ENCODE measurements around the gene TECPR2. TPM values are rescaled to one million over a fixed set of nuclear protein-coding genes. Genes with fewer than 3 reads are reported as not detected.

TECPR2 gene
- total and polyA plus RNA-seq, 2 donors: 7.6 to 8.3 TPM

- WGBS: 18% methylated on average over 105 of the region's 110 CpGs
- Histone ChIP-seq H3K27me3 (ENCODE audit: control insufficient read depth in 2 of 2, insufficient read depth in 1 of 2, low read length in 1 of 2) (peaks cover 6 to 31% of the 10 kb centered on the region in 2 donors), H3K27ac (ENCODE audit: low read depth in 1 of 2, low read length in 1 of 2) (peak overlapping the region in 1 of 2 donors; percentile 37), H3K4me3 (ENCODE audit: low read length in 2 of 2) (peak overlapping the region in 1 of 2 donors; percentile 67), H3K36me3 (ENCODE audit: control insufficient read depth in 2 of 2, insufficient read depth in 2 of 2, low read length in 1 of 2) (no peaks in the 10 kb centered on the region), H3K9me3 (ENCODE audit: control insufficient read depth in 2 of 2, insufficient read depth in 1 of 2, low read length in 1 of 2) (peaks cover 0 to 4% of the 10 kb centered on the region in 2 donors), H3K4me1 (ENCODE audit: control insufficient read depth in 2 of 2, insufficient read depth in 2 of 2, low read length in 2 of 2) (peaks cover 13 to 15% of the 10 kb centered on the region in 2 donors)
- peak in 1 of 9 donors; percentile 7 for DNase-seq (ENCODE audit: low read depth in 6 of 9, low spot score in 9 of 9)
Measured at GRCh38 chr14:102508774-102509745, 146.3 kb downstream of the TECPR2 start.

- Histone ChIP-seq H3K27me3 (ENCODE audit: control insufficient read depth in 2 of 2, insufficient read depth in 1 of 2, low read length in 1 of 2) (peaks cover 6 to 39% of the 10 kb centered on the region in 2 donors), H3K27ac (ENCODE audit: low read depth in 1 of 2, low read length in 1 of 2) (peak within 1 kb of the TSS in 1 of 2 donors; percentile 37), H3K9me3 (ENCODE audit: control insufficient read depth in 2 of 2, insufficient read depth in 1 of 2, low read length in 1 of 2) (peaks cover 0 to 4% of the 10 kb centered on the region in 2 donors), H3K4me1 (ENCODE audit: control insufficient read depth in 2 of 2, insufficient read depth in 2 of 2, low read length in 2 of 2) (peaks cover 13 to 15% of the 10 kb centered on the region in 2 donors), H3K4me3 (ENCODE audit: low read length in 2 of 2) (peak within 1 kb of the TSS; percentile 57 to 67), H3K36me3 (ENCODE audit: control insufficient read depth in 2 of 2, insufficient read depth in 2 of 2, low read length in 1 of 2) (no peaks in the 10 kb centered on the region)
- DNase-seq (ENCODE audit: low read depth in 6 of 9, low spot score in 9 of 9): peak in 7 of 9 donors; percentile 43 to 77 (median 52)
- WGBS: under 1% methylated on average over 91 of the region's 91 CpGs
Measured at GRCh38 chr14:102509746-102510615, 147.2 kb downstream of the TECPR2 start, which contains the start of gene ANKRD9. TSS of gene ANKRD9 (minus strand) at chr14:102509776. CDS start at chr14:102507889, 1,887 bp downstream.

GRCh38 chr14:102510616-102511520, 148.1 kb downstream of the TECPR2 start:
- 59% methylated on average over 19 of the region's 19 CpGs for WGBS
- peak in 1 of 9 donors; percentile 41 for DNase-seq (ENCODE audit: low read depth in 6 of 9, low spot score in 9 of 9)
- peaks cover 0 to 4% of the 10 kb centered on the region in 2 donors for H3K9me3 ChIP-seq (ENCODE audit: control insufficient read depth in 2 of 2, insufficient read depth in 1 of 2, low read length in 1 of 2)
- H3K4me1 ChIP-seq (ENCODE audit: control insufficient read depth in 2 of 2, insufficient read depth in 2 of 2, low read length in 2 of 2): peaks cover 13 to 15% of the 10 kb centered on the region in 2 donors
- H3K36me3 ChIP-seq (ENCODE audit: control insufficient read depth in 2 of 2, insufficient read depth in 2 of 2, low read length in 1 of 2): no peaks in the 10 kb centered on the region
- peak overlapping the region; percentile 57 to 67 for H3K4me3 ChIP-seq (ENCODE audit: low read length in 2 of 2)
- peaks cover 6 to 41% of the 10 kb centered on the region in 2 donors for H3K27me3 ChIP-seq (ENCODE audit: control insufficient read depth in 2 of 2, insufficient read depth in 1 of 2, low read length in 1 of 2)
- no peak overlapping the region for H3K27ac ChIP-seq (ENCODE audit: low read depth in 1 of 2, low read length in 1 of 2)

GRCh38 chr14:102511538-102511937, 148.8 kb downstream of the TECPR2 start:
- peaks cover 6 to 45% of the 10 kb centered on the region in 2 donors for H3K27me3 ChIP-seq (ENCODE audit: control insufficient read depth in 2 of 2, insufficient read depth in 1 of 2, low read length in 1 of 2)
- no peaks in the 10 kb centered on the region for H3K36me3 ChIP-seq (ENCODE audit: control insufficient read depth in 2 of 2, insufficient read depth in 2 of 2, low read length in 1 of 2)
- peaks cover 0 to 4% of the 10 kb centered on the region in 2 donors for H3K9me3 ChIP-seq (ENCODE audit: control insufficient read depth in 2 of 2, insufficient read depth in 1 of 2, low read length in 1 of 2)
- H3K4me3 ChIP-seq (ENCODE audit: low read length in 2 of 2): no peak overlapping the region
- H3K27ac ChIP-seq (ENCODE audit: low read depth in 1 of 2, low read length in 1 of 2): no peak overlapping the region
- peaks cover 15 to 18% of the 10 kb centered on the region in 2 donors for H3K4me1 ChIP-seq (ENCODE audit: control insufficient read depth in 2 of 2, insufficient read depth in 2 of 2, low read length in 2 of 2)
- WGBS: 98% methylated on average over 5 of the region's 5 CpGs
- no peak for DNase-seq (ENCODE audit: low read depth in 6 of 9, low spot score in 9 of 9)

- Histone ChIP-seq H3K9me3 (ENCODE audit: control insufficient read depth in 2 of 2, insufficient read depth in 1 of 2, low read length in 1 of 2) (peaks cover 0 to 5% of the 10 kb centered on the region in 2 donors), H3K4me1 (ENCODE audit: control insufficient read depth in 2 of 2, insufficient read depth in 2 of 2, low read length in 2 of 2) (peaks cover 16 to 25% of the 10 kb centered on the region in 2 donors), H3K27ac (ENCODE audit: low read depth in 1 of 2, low read length in 1 of 2) (no peak overlapping the region), H3K27me3 (ENCODE audit: control insufficient read depth in 2 of 2, insufficient read depth in 1 of 2, low read length in 1 of 2) (peaks cover 8 to 54% of the 10 kb centered on the region in 2 donors), H3K36me3 (ENCODE audit: control insufficient read depth in 2 of 2, insufficient read depth in 2 of 2, low read length in 1 of 2) (no peaks in the 10 kb centered on the region), H3K4me3 (ENCODE audit: low read length in 2 of 2) (no peak overlapping the region)
- WGBS: 92% methylated on average over 11 of the region's 11 CpGs
- no peak for DNase-seq (ENCODE audit: low read depth in 6 of 9, low spot score in 9 of 9)
Measured at GRCh38 chr14:102512793-102513300, 150.1 kb downstream of the TECPR2 start.

- Histone ChIP-seq H3K4me1 (ENCODE audit: control insufficient read depth in 2 of 2, insufficient read depth in 2 of 2, low read length in 2 of 2) (peaks cover 16 to 23% of the 10 kb centered on the region in 2 donors), H3K36me3 (ENCODE audit: control insufficient read depth in 2 of 2, insufficient read depth in 2 of 2, low read length in 1 of 2) (no peaks in the 10 kb centered on the region), H3K27me3 (ENCODE audit: control insufficient read depth in 2 of 2, insufficient read depth in 1 of 2, low read length in 1 of 2) (peaks cover 5 to 51% of the 10 kb centered on the region in 2 donors), H3K4me3 (ENCODE audit: low read length in 2 of 2) (no peak overlapping the region), H3K27ac (ENCODE audit: low read depth in 1 of 2, low read length in 1 of 2) (no peak overlapping the region), H3K9me3 (ENCODE audit: control insufficient read depth in 2 of 2, insufficient read depth in 1 of 2, low read length in 1 of 2) (peaks cover 0 to 4% of the 10 kb centered on the region in 2 donors)
- WGBS: 91% methylated on average over 21 of the region's 21 CpGs
- DNase-seq (ENCODE audit: low read depth in 6 of 9, low spot score in 9 of 9): no peak
Measured at GRCh38 chr14:102513899-102514772, 151.4 kb downstream of the TECPR2 start.

- no peaks in the 10 kb centered on the region for H3K36me3 ChIP-seq (ENCODE audit: control insufficient read depth in 2 of 2, insufficient read depth in 2 of 2, low read length in 1 of 2)
- H3K27me3 ChIP-seq (ENCODE audit: control insufficient read depth in 2 of 2, insufficient read depth in 1 of 2, low read length in 1 of 2): peaks cover 2 to 47% of the 10 kb centered on the region in 2 donors
- WGBS: 95% methylated on average over 12 of the region's 12 CpGs
- peaks cover 0 to 4% of the 10 kb centered on the region in 2 donors for H3K9me3 ChIP-seq (ENCODE audit: control insufficient read depth in 2 of 2, insufficient read depth in 1 of 2, low read length in 1 of 2)
- DNase-seq (ENCODE audit: low read depth in 6 of 9, low spot score in 9 of 9): no peak
- H3K27ac ChIP-seq (ENCODE audit: low read depth in 1 of 2, low read length in 1 of 2): no peak overlapping the region
- peaks cover 14 to 20% of the 10 kb centered on the region in 2 donors for H3K4me1 ChIP-seq (ENCODE audit: control insufficient read depth in 2 of 2, insufficient read depth in 2 of 2, low read length in 2 of 2)
- no peak overlapping the region for H3K4me3 ChIP-seq (ENCODE audit: low read length in 2 of 2)
Measured at GRCh38 chr14:102514987-102515733, 152.4 kb downstream of the TECPR2 start.
